ENCODE data around the gene PLEKHM3. TPM values are rescaled to one million over a fixed set of nuclear protein-coding genes. Genes with fewer than 3 reads are reported as not detected.

The PLEKHM3 gene
- total RNA-seq, 1 experiment from 2014 or later = 9.3 TPM

DNA sequence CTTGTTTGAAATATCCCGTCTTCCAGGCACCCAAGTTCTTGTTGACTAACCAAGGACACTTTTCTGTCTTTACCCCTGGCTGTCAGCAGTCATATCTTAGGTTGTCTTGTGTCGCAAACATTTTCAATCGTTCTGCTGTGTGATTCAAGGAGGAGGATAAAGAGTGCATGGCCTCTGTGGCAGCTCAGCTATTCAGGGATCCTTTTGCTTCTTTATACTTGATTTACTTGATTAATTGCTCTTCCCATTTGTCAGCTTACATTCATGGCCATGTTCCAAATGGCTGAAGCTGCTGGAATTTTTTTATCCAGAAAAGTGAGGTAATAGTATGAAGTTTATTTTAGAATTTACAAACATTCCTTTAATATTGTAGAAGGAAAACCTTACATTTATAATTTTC is 158.3 kb downstream of the PLEKHM3 start:
- no peaks in the 10 kb centered on the region for H3K4me1 Mint-ChIP-seq (ENCODE audit: low read depth, unreplicated experiment)
- Histone ChIP-seq H3K36me3 (ENCODE audit: control insufficient read depth, insufficient read depth, low read length) (no peaks in the 10 kb centered on the region), H3K27me3 (replicated peaks; ENCODE audit: control insufficient read depth, insufficient read depth, low read length) (no peaks in the 10 kb centered on the region), H3K4me1 (peaks cover 16% of the 10 kb centered on the region), H3K9me3 (no peaks in the 10 kb centered on the region), H3K4me3 (ENCODE audit: low read depth, low read length) (no peak overlapping the region)
- DNase-seq = no peak
- CTCF ChIA-PET = no interaction called here
- intact Hi-C loops (cut with micrococcal nuclease; ENCODE audit: unreplicated experiment) = no loop called here
- TF ChIP-seq, protein P1, sequence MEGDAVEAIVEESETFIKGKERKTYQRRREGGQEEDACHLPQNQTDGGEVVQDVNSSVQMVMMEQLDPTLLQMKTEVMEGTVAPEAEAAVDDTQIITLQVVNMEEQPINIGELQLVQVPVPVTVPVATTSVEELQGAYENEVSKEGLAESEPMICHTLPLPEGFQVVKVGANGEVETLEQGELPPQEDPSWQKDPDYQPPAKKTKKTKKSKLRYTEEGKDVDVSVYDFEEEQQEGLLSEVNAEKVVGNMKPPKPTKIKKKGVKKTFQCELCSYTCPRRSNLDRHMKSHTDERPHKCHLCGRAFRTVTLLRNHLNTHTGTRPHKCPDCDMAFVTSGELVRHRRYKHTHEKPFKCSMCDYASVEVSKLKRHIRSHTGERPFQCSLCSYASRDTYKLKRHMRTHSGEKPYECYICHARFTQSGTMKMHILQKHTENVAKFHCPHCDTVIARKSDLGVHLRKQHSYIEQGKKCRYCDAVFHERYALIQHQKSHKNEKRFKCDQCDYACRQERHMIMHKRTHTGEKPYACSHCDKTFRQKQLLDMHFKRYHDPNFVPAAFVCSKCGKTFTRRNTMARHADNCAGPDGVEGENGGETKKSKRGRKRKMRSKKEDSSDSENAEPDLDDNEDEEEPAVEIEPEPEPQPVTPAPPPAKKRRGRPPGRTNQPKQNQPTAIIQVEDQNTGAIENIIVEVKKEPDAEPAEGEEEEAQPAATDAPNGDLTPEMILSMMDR (IDR thresholded peaks at IDR 0.05; ENCODE audit: insufficient read depth in 1 of 2, low read depth in 1 of 2, low read length in 1 of 2, severe bottlenecking in 1 of 2, unreplicated experiment in 1 of 2) = no peak
- no TSS peak for BruUV-seq (replicated peaks)
- no peak overlapping the region for H3K27ac Mint-ChIP-seq (ENCODE audit: unreplicated experiment)
- H3K9me3 Mint-ChIP-seq (ENCODE audit: unreplicated experiment) = no peaks in the 10 kb centered on the region
- H3K36me3 Mint-ChIP-seq (ENCODE audit: insufficient read depth, unreplicated experiment) = peaks cover 5% of the 10 kb centered on the region
- H3K4me3 Mint-ChIP-seq (ENCODE audit: unreplicated experiment) = no peak overlapping the region
- H3K27me3 Mint-ChIP-seq (ENCODE audit: insufficient read depth, unreplicated experiment) = no peaks in the 10 kb centered on the region
- POLR2A ChIA-PET = no interaction called here

DNA sequence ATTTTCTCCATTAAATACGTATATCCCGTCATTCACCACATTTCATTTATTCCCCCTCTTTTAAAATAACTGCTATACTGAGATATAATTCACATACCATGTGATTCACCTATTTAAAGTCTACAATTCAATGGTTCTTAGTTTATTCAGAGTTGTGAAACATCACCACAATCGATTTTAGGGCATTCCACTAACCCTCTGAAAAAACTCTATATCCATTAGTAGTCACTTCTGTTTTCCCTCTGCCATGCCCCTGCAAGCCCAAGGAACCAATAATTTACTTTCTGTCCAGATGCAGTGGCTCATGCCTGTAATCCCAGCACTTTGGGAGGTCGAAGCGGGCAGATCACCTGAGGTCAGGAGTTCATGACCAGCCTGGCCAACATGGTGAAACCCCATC is 160.1 kb downstream of the PLEKHM3 start:
- no TSS peak for BruUV-seq (replicated peaks)
- Histone ChIP-seq H3K9me3 (no peaks in the 10 kb centered on the region), H3K4me3 (ENCODE audit: low read depth, low read length) (no peak overlapping the region), H3K27me3 (replicated peaks; ENCODE audit: control insufficient read depth, insufficient read depth, low read length) (no peaks in the 10 kb centered on the region), H3K36me3 (ENCODE audit: control insufficient read depth, insufficient read depth, low read length) (no peaks in the 10 kb centered on the region), H3K4me1 (peaks cover 21% of the 10 kb centered on the region)
- POLR2A ChIA-PET = no interaction called here
- CTCF ChIA-PET = no interaction called here
- intact Hi-C loops (cut with micrococcal nuclease; ENCODE audit: unreplicated experiment) = no loop called here
- DNase-seq = no peak
- Mint-ChIP-seq H3K4me1 (ENCODE audit: low read depth, unreplicated experiment) (peaks cover 12% of the 10 kb centered on the region), H3K27me3 (ENCODE audit: insufficient read depth, unreplicated experiment) (no peaks in the 10 kb centered on the region), H3K36me3 (ENCODE audit: insufficient read depth, unreplicated experiment) (peaks cover 5% of the 10 kb centered on the region), H3K9me3 (ENCODE audit: unreplicated experiment) (no peaks in the 10 kb centered on the region), H3K27ac (ENCODE audit: unreplicated experiment) (no peak overlapping the region), H3K4me3 (ENCODE audit: unreplicated experiment) (no peak overlapping the region)
- TF ChIP-seq, protein P1 (IDR thresholded peaks at IDR 0.05; ENCODE audit: insufficient read depth in 1 of 2, low read depth in 1 of 2, low read length in 1 of 2, severe bottlenecking in 1 of 2, unreplicated experiment in 1 of 2) = no peak

DNA sequence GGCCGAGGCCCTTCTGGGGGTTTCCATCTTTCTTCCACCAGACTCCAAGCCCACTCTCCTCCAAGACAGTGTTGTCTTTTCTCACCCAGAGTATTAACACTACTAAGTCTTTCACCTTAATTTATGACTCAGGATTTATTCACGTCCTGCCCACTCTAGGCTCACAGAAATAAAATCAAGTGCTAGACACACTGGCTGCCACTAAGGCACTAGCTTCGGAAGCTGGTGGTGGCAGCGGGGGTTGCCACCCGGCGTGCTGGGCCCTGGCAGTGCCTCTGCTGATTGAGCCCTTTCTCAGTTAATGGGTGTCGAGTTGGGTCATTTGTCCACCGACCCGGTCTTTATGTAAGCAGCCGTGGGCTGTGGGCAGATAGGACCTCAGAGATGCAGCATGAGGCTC is 162.0 kb downstream of the PLEKHM3 start:
- Mint-ChIP-seq H3K4me3 (ENCODE audit: unreplicated experiment) (no peak overlapping the region), H3K27ac (ENCODE audit: unreplicated experiment) (no peak overlapping the region), H3K27me3 (ENCODE audit: insufficient read depth, unreplicated experiment) (no peaks in the 10 kb centered on the region), H3K36me3 (ENCODE audit: insufficient read depth, unreplicated experiment) (peaks cover 5% of the 10 kb centered on the region), H3K4me1 (ENCODE audit: low read depth, unreplicated experiment) (peaks cover 16% of the 10 kb centered on the region), H3K9me3 (ENCODE audit: unreplicated experiment) (no peaks in the 10 kb centered on the region)
- no peaks in the 10 kb centered on the region for H3K9me3 ChIP-seq
- intact Hi-C loops (cut with micrococcal nuclease; ENCODE audit: unreplicated experiment) = no loop called here
- ChIA-PET POLR2A (no interaction called here), CTCF (no interaction called here)
- peaks cover 9% of the 10 kb centered on the region for H3K4me1 ChIP-seq
- DNase-seq = no peak
- no peaks in the 10 kb centered on the region; the same call in 1 of the 2 replicates for H3K36me3 ChIP-seq (ENCODE audit: control insufficient read depth, insufficient read depth, low read length)
- TF ChIP-seq, protein P1 (IDR thresholded peaks at IDR 0.05; ENCODE audit: insufficient read depth in 1 of 2, low read depth in 1 of 2, low read length in 1 of 2, severe bottlenecking in 1 of 2, unreplicated experiment in 1 of 2) = no peak
- H3K4me3 ChIP-seq (ENCODE audit: low read depth, low read length) = no peak overlapping the region
- H3K27me3 ChIP-seq (replicated peaks; ENCODE audit: control insufficient read depth, insufficient read depth, low read length) = no peaks in the 10 kb centered on the region
- BruUV-seq (replicated peaks) = no TSS peak
